Measurements from ENCODE around the gene CA10.

CA10 gene

GRCh38 chr17:51668155-51668962 is 490.2 kb downstream of the CA10 start:
- Histone ChIP-seq H3K4me1 (ENCODE audit: control insufficient read depth in 1 of 2, insufficient read depth in 2 of 2, low read length in 2 of 2) (no peaks in the 10 kb centered on the region), H3K27me3 (ENCODE audit: low read depth, low read length) (no peaks in the 10 kb centered on the region), H3K36me3 (ENCODE audit: control insufficient read depth in 1 of 2, insufficient read depth in 2 of 2, low read length in 2 of 2) (no peaks in the 10 kb centered on the region), H3K27ac (ENCODE audit: low read length) (no peak overlapping the region), H3K4me3 (ENCODE audit: low read depth in 1 of 2, low read length in 2 of 2) (no peak overlapping the region), H3K9me3 (ENCODE audit: control insufficient read depth in 1 of 2, low read length in 2 of 2) (no peaks in the 10 kb centered on the region)

GRCh38 chr17:51667706-51668083 is 490.8 kb downstream of the CA10 start:
- peaks cover 0 to 2% of the 10 kb centered on the region in 2 donors for H3K4me1 ChIP-seq (ENCODE audit: control insufficient read depth in 1 of 2, insufficient read depth in 2 of 2, low read length in 2 of 2)
- H3K36me3 ChIP-seq (ENCODE audit: control insufficient read depth in 1 of 2, insufficient read depth in 2 of 2, low read length in 2 of 2): no peaks in the 10 kb centered on the region
- no peak overlapping the region for H3K27ac ChIP-seq (ENCODE audit: low read length)
- no peak overlapping the region for H3K4me3 ChIP-seq (ENCODE audit: low read depth in 1 of 2, low read length in 2 of 2)
- H3K27me3 ChIP-seq (ENCODE audit: low read depth, low read length): no peaks in the 10 kb centered on the region
- no peaks in the 10 kb centered on the region for H3K9me3 ChIP-seq (ENCODE audit: control insufficient read depth in 1 of 2, low read length in 2 of 2)

GRCh38 chr17:51666971-51667705 is 491.4 kb downstream of the CA10 start:
- Histone ChIP-seq H3K36me3 (ENCODE audit: control insufficient read depth in 1 of 2, insufficient read depth in 2 of 2, low read length in 2 of 2) (no peaks in the 10 kb centered on the region), H3K9me3 (ENCODE audit: control insufficient read depth in 1 of 2, low read length in 2 of 2) (no peaks in the 10 kb centered on the region), H3K27ac (ENCODE audit: low read length) (no peak overlapping the region), H3K27me3 (ENCODE audit: low read depth, low read length) (no peaks in the 10 kb centered on the region), H3K4me1 (ENCODE audit: control insufficient read depth in 1 of 2, insufficient read depth in 2 of 2, low read length in 2 of 2) (peaks cover 0 to 8% of the 10 kb centered on the region in 2 donors), H3K4me3 (ENCODE audit: low read depth in 1 of 2, low read length in 2 of 2) (no peak overlapping the region)

- no peaks in the 10 kb centered on the region for H3K36me3 ChIP-seq (ENCODE audit: control insufficient read depth in 1 of 2, insufficient read depth in 2 of 2, low read length in 2 of 2)
- H3K4me3 ChIP-seq (ENCODE audit: low read depth in 1 of 2, low read length in 2 of 2): no peak overlapping the region
- peaks cover 0 to 8% of the 10 kb centered on the region in 2 donors for H3K4me1 ChIP-seq (ENCODE audit: control insufficient read depth in 1 of 2, insufficient read depth in 2 of 2, low read length in 2 of 2)
- no peaks in the 10 kb centered on the region for H3K27me3 ChIP-seq (ENCODE audit: low read depth, low read length)
- H3K9me3 ChIP-seq (ENCODE audit: control insufficient read depth in 1 of 2, low read length in 2 of 2): no peaks in the 10 kb centered on the region
- no peak overlapping the region for H3K27ac ChIP-seq (ENCODE audit: low read length)
Observed at GRCh38 chr17:51662204-51663056, 496.1 kb downstream of the CA10 start.

GRCh38 chr17:51661403-51661802 is 497.1 kb downstream of the CA10 start:
- H3K36me3 ChIP-seq (ENCODE audit: control insufficient read depth in 1 of 2, insufficient read depth in 2 of 2, low read length in 2 of 2): no peaks in the 10 kb centered on the region
- H3K9me3 ChIP-seq (ENCODE audit: control insufficient read depth in 1 of 2, low read length in 2 of 2): no peaks in the 10 kb centered on the region
- H3K4me3 ChIP-seq (ENCODE audit: low read depth in 1 of 2, low read length in 2 of 2): no peak overlapping the region
- H3K27me3 ChIP-seq (ENCODE audit: low read depth, low read length): no peaks in the 10 kb centered on the region
- peaks cover 0 to 8% of the 10 kb centered on the region in 2 donors for H3K4me1 ChIP-seq (ENCODE audit: control insufficient read depth in 1 of 2, insufficient read depth in 2 of 2, low read length in 2 of 2)
- no peak overlapping the region for H3K27ac ChIP-seq (ENCODE audit: low read length)

GRCh38 chr17:51660266-51660665 is 498.2 kb downstream of the CA10 start:
- H3K36me3 ChIP-seq (ENCODE audit: control insufficient read depth in 1 of 2, insufficient read depth in 2 of 2, low read length in 2 of 2): no peaks in the 10 kb centered on the region
- no peaks in the 10 kb centered on the region for H3K27me3 ChIP-seq (ENCODE audit: low read depth, low read length)
- H3K4me3 ChIP-seq (ENCODE audit: low read depth in 1 of 2, low read length in 2 of 2): no peak overlapping the region
- H3K4me1 ChIP-seq (ENCODE audit: control insufficient read depth in 1 of 2, insufficient read depth in 2 of 2, low read length in 2 of 2): peaks cover 0 to 8% of the 10 kb centered on the region in 2 donors
- no peak overlapping the region for H3K27ac ChIP-seq (ENCODE audit: low read length)
- H3K9me3 ChIP-seq (ENCODE audit: control insufficient read depth in 1 of 2, low read length in 2 of 2): no peaks in the 10 kb centered on the region

GRCh38 chr17:51657224-51657623 is 501.3 kb downstream of the CA10 start:
- Histone ChIP-seq H3K4me1 (ENCODE audit: control insufficient read depth in 1 of 2, insufficient read depth in 2 of 2, low read length in 2 of 2) (peaks cover 0 to 1% of the 10 kb centered on the region in 2 donors), H3K27me3 (ENCODE audit: low read depth, low read length) (no peaks in the 10 kb centered on the region), H3K36me3 (ENCODE audit: control insufficient read depth in 1 of 2, insufficient read depth in 2 of 2, low read length in 2 of 2) (no peaks in the 10 kb centered on the region), H3K27ac (ENCODE audit: low read length) (no peak overlapping the region), H3K4me3 (ENCODE audit: low read depth in 1 of 2, low read length in 2 of 2) (no peak overlapping the region), H3K9me3 (ENCODE audit: control insufficient read depth in 1 of 2, low read length in 2 of 2) (no peaks in the 10 kb centered on the region)

- H3K4me1 ChIP-seq (ENCODE audit: control insufficient read depth in 1 of 2, insufficient read depth in 2 of 2, low read length in 2 of 2): no peaks in the 10 kb centered on the region
- H3K27me3 ChIP-seq (ENCODE audit: low read depth, low read length): no peaks in the 10 kb centered on the region
- H3K36me3 ChIP-seq (ENCODE audit: control insufficient read depth in 1 of 2, insufficient read depth in 2 of 2, low read length in 2 of 2): no peaks in the 10 kb centered on the region
- no peak overlapping the region for H3K4me3 ChIP-seq (ENCODE audit: low read depth in 1 of 2, low read length in 2 of 2)
- no peaks in the 10 kb centered on the region for H3K9me3 ChIP-seq (ENCODE audit: control insufficient read depth in 1 of 2, low read length in 2 of 2)
- no peak overlapping the region for H3K27ac ChIP-seq (ENCODE audit: low read length)
Observed at GRCh38 chr17:51653878-51654277, 504.6 kb downstream of the CA10 start.

GRCh38 chr17:51652529-51652928 is 506.0 kb downstream of the CA10 start:
- Histone ChIP-seq H3K36me3 (ENCODE audit: control insufficient read depth in 1 of 2, insufficient read depth in 2 of 2, low read length in 2 of 2) (no peaks in the 10 kb centered on the region), H3K4me3 (ENCODE audit: low read depth in 1 of 2, low read length in 2 of 2) (no peak overlapping the region), H3K27me3 (ENCODE audit: low read depth, low read length) (no peaks in the 10 kb centered on the region), H3K27ac (ENCODE audit: low read length) (no peak overlapping the region), H3K9me3 (ENCODE audit: control insufficient read depth in 1 of 2, low read length in 2 of 2) (no peaks in the 10 kb centered on the region), H3K4me1 (ENCODE audit: control insufficient read depth in 1 of 2, insufficient read depth in 2 of 2, low read length in 2 of 2) (no peaks in the 10 kb centered on the region)

- Histone ChIP-seq H3K27ac (ENCODE audit: low read length) (no peak overlapping the region), H3K36me3 (ENCODE audit: control insufficient read depth in 1 of 2, insufficient read depth in 2 of 2, low read length in 2 of 2) (no peaks in the 10 kb centered on the region), H3K4me1 (ENCODE audit: control insufficient read depth in 1 of 2, insufficient read depth in 2 of 2, low read length in 2 of 2) (no peaks in the 10 kb centered on the region), H3K9me3 (ENCODE audit: control insufficient read depth in 1 of 2, low read length in 2 of 2) (no peaks in the 10 kb centered on the region), H3K27me3 (ENCODE audit: low read depth, low read length) (no peaks in the 10 kb centered on the region), H3K4me3 (ENCODE audit: low read depth in 1 of 2, low read length in 2 of 2) (no peak overlapping the region)
Observed at GRCh38 chr17:51651513-51652298, 506.8 kb downstream of the CA10 start.
